Liver (tissue), 9 donors: ENCODE results near the gene BAIAP2. TPM values are rescaled to one million over a fixed set of nuclear protein-coding genes. Genes with fewer than 3 reads are reported as not detected.

ENCODE experiments used
- DNase-seq: peaks from one replicate; pipeline ENCODE4 v3.0.0-alpha.2; 2017; ENCODE audit warnings: low spot score
- H3K27ac ChIP-seq, 2 donors: one replicate each; pipeline ENCODE4 v1.7.0; 2013; ENCODE audit warnings: inconsistent platforms in 2 of 2, low read length in 2 of 2, control low read depth in 1 of 2, low read depth in 1 of 2, mild to moderate bottlenecking in 1 of 2
- H3K27me3 ChIP-seq, 4 donors: one replicate each; pipeline versions ENCODE4 v1.6.1 to v1.7.0; 2013; ENCODE audit warnings: low read length in 3 of 4, inconsistent platforms in 1 of 4, mild to moderate bottlenecking in 1 of 4, moderate library complexity in 1 of 4; ENCODE audit not compliant: control insufficient read depth in 4 of 4, insufficient read depth in 4 of 4
- H3K36me3 ChIP-seq, 4 donors: one replicate each; pipeline versions ENCODE4 v1.6.1 to v1.7.0; 2013; ENCODE audit warnings: low read length in 3 of 4, mild to moderate bottlenecking in 3 of 4, low read depth in 1 of 4, moderate library complexity in 1 of 4; ENCODE audit not compliant: control insufficient read depth in 4 of 4, insufficient read depth in 3 of 4
- H3K4me1 ChIP-seq, 4 donors: one replicate each; pipeline versions ENCODE4 v1.6.1 to v1.7.0; 2013; ENCODE audit warnings: low read length in 3 of 4, mild to moderate bottlenecking in 3 of 4, moderate library complexity in 1 of 4; ENCODE audit not compliant: control insufficient read depth in 4 of 4, insufficient read depth in 4 of 4
- H3K4me3 ChIP-seq, 3 donors: one replicate each; pipeline versions ENCODE4 v1.6.1 to v1.7.0; 2013; ENCODE audit warnings: low read length in 3 of 3, control low read depth in 1 of 3, low read depth in 1 of 3, mild to moderate bottlenecking in 1 of 3
- H3K9ac ChIP-seq, 2 donors: one replicate each; pipeline ENCODE4 v1.7.0; 2013; ENCODE audit warnings: low read length in 2 of 2, mild to moderate bottlenecking in 2 of 2, moderate library complexity in 2 of 2, control low read depth in 1 of 2, low read depth in 1 of 2
- H3K9me3 ChIP-seq, 4 donors: one replicate each; pipeline versions ENCODE4 v1.6.1 to v1.7.0; 2013; ENCODE audit warnings: low read length in 3 of 4; ENCODE audit not compliant: control insufficient read depth in 4 of 4
- EGR1 ChIP-seq, 2 donors: IDR thresholded peaks; 2 replicates each; pipeline ENCODE4 v1.6.1; 2016 to 2018; ENCODE audit warnings: antibody characterized with exemption in 2 of 2, low read depth in 2 of 2
- FOXA1 ChIP-seq: IDR thresholded peaks from 2 replicates; pipeline ENCODE4 v1.6.1; 2016; ENCODE audit warnings: antibody characterized with exemption
- FOXA2 ChIP-seq: IDR thresholded peaks from 2 replicates; pipeline ENCODE4 v1.6.1; 2016; ENCODE audit warnings: antibody characterized with exemption
- GABPA ChIP-seq, 2 donors: IDR thresholded peaks in 1 of 2; conservative IDR thresholded peaks in 1 of 2; 2 replicates each; pipeline ENCODE4 v1.6.1; 2016; ENCODE audit warnings: antibody characterized with exemption in 2 of 2, mild to moderate bottlenecking in 1 of 2, moderate library complexity in 1 of 2
- HNF4A ChIP-seq, 2 donors: conservative IDR thresholded peaks; 2 replicates each; pipeline ENCODE4 v1.6.1; 2016; ENCODE audit warnings: antibody characterized with exemption in 2 of 2, mild to moderate bottlenecking in 2 of 2
- HNF4G ChIP-seq: IDR thresholded peaks from 2 replicates; pipeline ENCODE4 v1.6.1; 2016; ENCODE audit warnings: antibody characterized with exemption
- JUND ChIP-seq, 2 donors: IDR thresholded peaks; 2 replicates each; pipeline ENCODE4 v1.6.1; 2016; ENCODE audit warnings: antibody characterized with exemption in 2 of 2
- NR2F2 ChIP-seq: IDR thresholded peaks from 2 replicates; pipeline ENCODE4 v1.6.1; 2016; ENCODE audit warnings: antibody characterized with exemption
- RXRA ChIP-seq, 2 donors: IDR thresholded peaks; 2 replicates each; pipeline ENCODE4 v1.6.1; 2017 to 2018; ENCODE audit warnings: antibody characterized with exemption in 2 of 2, mild to moderate bottlenecking in 1 of 2
- SP1 ChIP-seq: IDR thresholded peaks from 2 replicates; pipeline ENCODE4 v1.6.1; 2018; ENCODE audit warnings: antibody characterized with exemption, mild to moderate bottlenecking
- YY1 ChIP-seq: IDR thresholded peaks from 2 replicates; pipeline ENCODE4 v1.6.1; 2016; ENCODE audit warnings: antibody characterized with exemption, mild to moderate bottlenecking
- WGBS: extraction: QIAGEN DNeasy Blood & Tissue Kit; methylation state at CpG from one replicate; pipeline ENCODE4 v1.1.7; 2013; 5-methylcytosine and 5-hydroxymethylcytosine counted together
- polyA plus RNA-seq, 2 donors: library from polyadenylated mRNA; stranded (reverse) in 1 of 2; unstranded in 1 of 2; fragments of 200-250 nt in 1 of 2; fragments of >200 nt in 1 of 2; fragmentation: Nextera tagmentation in 1 of 2; extraction: Ambion mirVana in 1 of 2; gene quantifications; one replicate each; pipeline versions ENCODE4 v1.2.1 to v1.2.3, GENCODE V29; 2013 to 2015
- total RNA-seq, 2 donors: library from RNA; depleted of rRNA; stranded (reverse); fragments of >200 nt; gene quantifications; one replicate each; pipeline ENCODE4 v1.2.3, GENCODE V29; 2014
- TF ChIP-seq, protein P1 (sequence below): IDR thresholded peaks from 2 replicates; pipeline ENCODE4 v1.6.1; 2016; ENCODE audit warnings: antibody characterized with exemption, mild to moderate bottlenecking
- TF ChIP-seq, protein P2 (sequence below): fragments of 150-350 bp; IDR thresholded peaks from 2 replicates; pipeline ENCODE4 v1.5.1; 2017; ENCODE audit warnings: improper control_type of control experiment, low read depth, low read length; ENCODE audit not compliant: missing input control
- TF ChIP-seq, protein P3 (sequence below): IDR thresholded peaks from 2 replicates; pipeline ENCODE4 v1.6.1; 2016; ENCODE audit warnings: antibody characterized with exemption
- TF ChIP-seq, protein P4 (sequence below): IDR thresholded peaks from 2 replicates; pipeline ENCODE4 v1.6.1; 2016; ENCODE audit warnings: antibody characterized with exemption
- donor health status: healthy.
- donor health status: healthy.
- donor health status: healthy.
- donor health status: healthy.
- donor health status: healthy.

BAIAP2 gene
- total and polyA plus RNA-seq, 4 donors, result 8.1 to 61.3 (median 44.9) TPM

DNA sequence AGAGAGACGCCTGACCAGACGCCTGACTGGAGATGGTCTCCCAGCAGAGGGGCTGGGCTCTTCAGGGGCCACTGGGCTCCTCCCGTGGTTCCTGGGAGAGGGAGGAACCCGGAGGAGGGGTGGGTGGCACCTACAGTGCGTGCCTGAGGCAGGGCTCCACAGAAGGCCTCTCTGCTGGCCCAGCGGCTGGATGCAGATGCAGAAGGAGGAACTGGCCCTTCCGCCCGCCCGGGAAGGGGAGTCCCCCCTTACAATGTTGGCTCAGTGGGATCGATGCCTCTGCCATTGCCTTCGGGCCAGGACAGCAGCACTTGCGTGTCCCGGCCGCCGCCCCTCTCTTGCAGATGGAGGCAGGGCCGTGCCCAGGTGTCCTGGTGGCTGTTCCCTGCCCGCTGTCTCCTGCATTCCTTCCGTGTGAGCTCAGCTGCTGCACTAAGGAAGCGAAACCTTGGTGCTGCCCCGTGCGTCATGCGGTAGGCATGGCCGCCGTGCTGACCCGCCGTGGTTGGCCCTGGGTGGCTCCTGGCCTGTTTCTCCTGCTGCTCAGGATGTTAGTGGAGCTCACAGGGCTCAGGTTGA is 15.1 kb downstream of the BAIAP2 start:
- Histone ChIP-seq H3K27ac (no peak overlapping the region), H3K9ac (no peak overlapping the region), H3K36me3 (peaks cover 0 to 7% (median 0%) of the 10 kb centered on the region in 4 donors), H3K27me3 (no peaks in the 10 kb centered on the region), H3K4me1 (peaks cover 13 to 54% (median 36%) of the 10 kb centered on the region in 4 donors), H3K9me3 (no peaks in the 10 kb centered on the region), H3K4me3 (no peak overlapping the region)
- 80% methylated on average over 26 of the region's 26 CpGs for WGBS
- no peak for DNase-seq
- TF ChIP-seq HNF4G (no peak), NR2F2 (no peak), FOXA2 (no peak), JUND (IDR thresholded peaks at IDR 0.05) (no peak), HNF4A (conservative IDR thresholded peaks at IDR 0.05) (no peak), GABPA (IDR thresholded peaks at IDR 0.05 in 1 of 2, conservative IDR thresholded peaks at IDR 0.05 in 1 of 2) (no peak), YY1 (no peak), FOXA1 (no peak), EGR1 (IDR thresholded peaks at IDR 0.05; ENCODE audit: low read depth in 2 of 2) (no peak)
- TF ChIP-seq, protein P1, sequence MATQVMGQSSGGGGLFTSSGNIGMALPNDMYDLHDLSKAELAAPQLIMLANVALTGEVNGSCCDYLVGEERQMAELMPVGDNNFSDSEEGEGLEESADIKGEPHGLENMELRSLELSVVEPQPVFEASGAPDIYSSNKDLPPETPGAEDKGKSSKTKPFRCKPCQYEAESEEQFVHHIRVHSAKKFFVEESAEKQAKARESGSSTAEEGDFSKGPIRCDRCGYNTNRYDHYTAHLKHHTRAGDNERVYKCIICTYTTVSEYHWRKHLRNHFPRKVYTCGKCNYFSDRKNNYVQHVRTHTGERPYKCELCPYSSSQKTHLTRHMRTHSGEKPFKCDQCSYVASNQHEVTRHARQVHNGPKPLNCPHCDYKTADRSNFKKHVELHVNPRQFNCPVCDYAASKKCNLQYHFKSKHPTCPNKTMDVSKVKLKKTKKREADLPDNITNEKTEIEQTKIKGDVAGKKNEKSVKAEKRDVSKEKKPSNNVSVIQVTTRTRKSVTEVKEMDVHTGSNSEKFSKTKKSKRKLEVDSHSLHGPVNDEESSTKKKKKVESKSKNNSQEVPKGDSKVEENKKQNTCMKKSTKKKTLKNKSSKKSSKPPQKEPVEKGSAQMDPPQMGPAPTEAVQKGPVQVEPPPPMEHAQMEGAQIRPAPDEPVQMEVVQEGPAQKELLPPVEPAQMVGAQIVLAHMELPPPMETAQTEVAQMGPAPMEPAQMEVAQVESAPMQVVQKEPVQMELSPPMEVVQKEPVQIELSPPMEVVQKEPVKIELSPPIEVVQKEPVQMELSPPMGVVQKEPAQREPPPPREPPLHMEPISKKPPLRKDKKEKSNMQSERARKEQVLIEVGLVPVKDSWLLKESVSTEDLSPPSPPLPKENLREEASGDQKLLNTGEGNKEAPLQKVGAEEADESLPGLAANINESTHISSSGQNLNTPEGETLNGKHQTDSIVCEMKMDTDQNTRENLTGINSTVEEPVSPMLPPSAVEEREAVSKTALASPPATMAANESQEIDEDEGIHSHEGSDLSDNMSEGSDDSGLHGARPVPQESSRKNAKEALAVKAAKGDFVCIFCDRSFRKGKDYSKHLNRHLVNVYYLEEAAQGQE, result no peak
- TF ChIP-seq, protein P2, sequence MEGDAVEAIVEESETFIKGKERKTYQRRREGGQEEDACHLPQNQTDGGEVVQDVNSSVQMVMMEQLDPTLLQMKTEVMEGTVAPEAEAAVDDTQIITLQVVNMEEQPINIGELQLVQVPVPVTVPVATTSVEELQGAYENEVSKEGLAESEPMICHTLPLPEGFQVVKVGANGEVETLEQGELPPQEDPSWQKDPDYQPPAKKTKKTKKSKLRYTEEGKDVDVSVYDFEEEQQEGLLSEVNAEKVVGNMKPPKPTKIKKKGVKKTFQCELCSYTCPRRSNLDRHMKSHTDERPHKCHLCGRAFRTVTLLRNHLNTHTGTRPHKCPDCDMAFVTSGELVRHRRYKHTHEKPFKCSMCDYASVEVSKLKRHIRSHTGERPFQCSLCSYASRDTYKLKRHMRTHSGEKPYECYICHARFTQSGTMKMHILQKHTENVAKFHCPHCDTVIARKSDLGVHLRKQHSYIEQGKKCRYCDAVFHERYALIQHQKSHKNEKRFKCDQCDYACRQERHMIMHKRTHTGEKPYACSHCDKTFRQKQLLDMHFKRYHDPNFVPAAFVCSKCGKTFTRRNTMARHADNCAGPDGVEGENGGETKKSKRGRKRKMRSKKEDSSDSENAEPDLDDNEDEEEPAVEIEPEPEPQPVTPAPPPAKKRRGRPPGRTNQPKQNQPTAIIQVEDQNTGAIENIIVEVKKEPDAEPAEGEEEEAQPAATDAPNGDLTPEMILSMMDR, result no peak
- TF ChIP-seq, protein P3, sequence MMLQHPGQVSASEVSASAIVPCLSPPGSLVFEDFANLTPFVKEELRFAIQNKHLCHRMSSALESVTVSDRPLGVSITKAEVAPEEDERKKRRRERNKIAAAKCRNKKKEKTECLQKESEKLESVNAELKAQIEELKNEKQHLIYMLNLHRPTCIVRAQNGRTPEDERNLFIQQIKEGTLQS, result no peak
- TF ChIP-seq, protein P4, sequence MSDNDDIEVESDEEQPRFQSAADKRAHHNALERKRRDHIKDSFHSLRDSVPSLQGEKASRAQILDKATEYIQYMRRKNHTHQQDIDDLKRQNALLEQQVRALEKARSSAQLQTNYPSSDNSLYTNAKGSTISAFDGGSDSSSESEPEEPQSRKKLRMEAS, result no peak

DNA sequence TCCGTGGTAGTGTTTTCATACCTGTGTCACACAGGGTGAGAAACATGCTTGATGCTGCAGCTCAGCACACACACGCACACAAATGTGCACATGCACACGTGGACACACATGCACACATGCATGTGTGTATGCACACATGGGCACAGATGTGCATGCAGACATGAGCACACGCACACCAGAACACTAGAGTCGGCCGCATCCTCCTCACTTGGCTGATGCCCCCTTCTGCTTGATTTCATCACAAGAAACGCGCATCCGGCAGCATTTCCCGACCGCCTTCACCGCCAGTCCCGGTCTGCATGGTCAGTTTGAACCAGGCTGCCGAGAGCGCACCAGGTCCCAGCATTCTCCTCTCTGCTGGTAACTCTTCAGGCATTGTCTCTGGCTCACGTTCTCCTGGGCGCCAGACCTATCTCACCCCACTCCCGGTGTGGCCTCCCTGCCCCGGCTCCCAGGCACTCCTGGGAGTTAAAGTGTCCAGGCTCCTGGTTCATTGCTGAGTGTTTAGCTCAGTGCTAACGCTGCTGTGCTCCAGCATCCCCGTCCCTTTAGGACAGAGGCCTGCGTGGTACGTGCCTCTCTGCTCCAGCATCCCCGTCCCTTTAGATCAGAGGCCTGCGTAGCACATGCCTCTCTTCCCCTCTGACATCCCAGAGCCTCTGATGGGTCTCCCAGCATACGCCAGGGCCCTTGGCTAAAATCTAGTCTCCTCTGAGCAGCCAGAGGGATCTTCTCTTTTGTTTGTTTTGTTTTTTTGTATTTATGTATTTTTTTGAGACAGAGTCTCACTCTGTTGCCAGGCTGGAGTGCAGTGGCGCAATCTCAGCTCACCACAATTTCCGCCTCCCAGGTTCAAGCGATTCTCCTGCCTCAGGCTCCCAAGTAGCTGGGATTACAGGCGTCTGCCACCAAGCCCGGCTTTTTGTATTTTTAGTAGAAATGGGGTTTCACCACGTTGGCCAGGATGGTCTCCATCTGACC is 16.0 kb downstream of the BAIAP2 start:
- Histone ChIP-seq H3K27ac (no peak overlapping the region), H3K4me3 (no peak overlapping the region), H3K9me3 (no peaks in the 10 kb centered on the region), H3K4me1 (peaks cover 9 to 48% (median 30%) of the 10 kb centered on the region in 4 donors), H3K27me3 (no peaks in the 10 kb centered on the region), H3K9ac (no peak overlapping the region), H3K36me3 (peaks cover 0 to 10% (median 0%) of the 10 kb centered on the region in 4 donors)
- no peak for DNase-seq
- 73% methylated on average over 32 of the region's 32 CpGs for WGBS
- TF ChIP-seq FOXA2, result no peak
- no peak for TF ChIP-seq RXRA (IDR thresholded peaks at IDR 0.05)
- TF ChIP-seq, protein P2, result no peak
- TF ChIP-seq YY1, result no peak
- TF ChIP-seq, protein P3, result no peak
- no peak for TF ChIP-seq SP1
- no peak for TF ChIP-seq NR2F2
- TF ChIP-seq JUND (IDR thresholded peaks at IDR 0.05), result no peak
- no peak for TF ChIP-seq EGR1 (IDR thresholded peaks at IDR 0.05; ENCODE audit: low read depth in 2 of 2)
- TF ChIP-seq HNF4G, result no peak
- TF ChIP-seq, protein P1, result no peak
- no peak for TF ChIP-seq FOXA1
